ENCODE results near the gene EYS.
"Not testable (repeated sequence)": the region's sequence is repeated elsewhere in the genome, so short reads cannot be mapped to it uniquely, and the experiment has no call there.

EYS gene

GRCh38 chr6:64263778-64264177 is 1443.2 kb downstream of the EYS start:
- DNase-seq: no peak

- no peak for DNase-seq
These were observed 1447.7 kb downstream of the EYS start for GRCh38 chr6:64259372-64259771.

- no peak for DNase-seq
These were observed 1448.3 kb downstream of the EYS start for GRCh38 chr6:64258752-64259151.

GRCh38 chr6:64258302-64258701 is 1448.7 kb downstream of the EYS start:
- no peak for DNase-seq

- no peak for DNase-seq
These were observed 1449.4 kb downstream of the EYS start for GRCh38 chr6:64257586-64257985.

- no peak for DNase-seq
These were observed 1450.5 kb downstream of the EYS start for GRCh38 chr6:64256483-64256882.

- no peak for DNase-seq
These were observed 1452.0 kb downstream of the EYS start for GRCh38 chr6:64255000-64255399.

- no peak for DNase-seq
These were observed 1452.5 kb downstream of the EYS start for GRCh38 chr6:64254558-64254957.

GRCh38 chr6:64252256-64252655 is 1454.8 kb downstream of the EYS start:
- DNase-seq: no peak

GRCh38 chr6:64250126-64250525 is 1456.9 kb downstream of the EYS start:
- no peak for DNase-seq

- DNase-seq: no peak
These were observed 1457.9 kb downstream of the EYS start for GRCh38 chr6:64249115-64249514.

GRCh38 chr6:64243618-64244017 is 1463.4 kb downstream of the EYS start:
- no peak for DNase-seq

GRCh38 chr6:64238908-64239307 is 1468.1 kb downstream of the EYS start:
- DNase-seq: not testable (repeated sequence)

- no peak for DNase-seq
These were observed 1469.0 kb downstream of the EYS start for GRCh38 chr6:64238071-64238470.

- no peak for DNase-seq
These were observed 1473.3 kb downstream of the EYS start for GRCh38 chr6:64233746-64234145.

GRCh38 chr6:64231928-64232327 is 1475.1 kb downstream of the EYS start:
- no peak for DNase-seq

- no peak for DNase-seq
These were observed 1476.5 kb downstream of the EYS start for GRCh38 chr6:64230530-64230929.

GRCh38 chr6:64227863-64228262 is 1479.2 kb downstream of the EYS start:
- DNase-seq: no peak

GRCh38 chr6:64225503-64225902 is 1481.5 kb downstream of the EYS start:
- DNase-seq: no peak

- no peak for DNase-seq
These were observed 1482.2 kb downstream of the EYS start for GRCh38 chr6:64224819-64225218.

- DNase-seq: no peak
These were observed 1485.2 kb downstream of the EYS start for GRCh38 chr6:64221776-64222175.

GRCh38 chr6:64220801-64221200 is 1486.2 kb downstream of the EYS start:
- no peak for DNase-seq

GRCh38 chr6:64217721-64218620 is 1489.1 kb downstream of the EYS start:
- DNase-seq: no peak

GRCh38 chr6:64214373-64214772 is 1492.7 kb downstream of the EYS start:
- DNase-seq: no peak

GRCh38 chr6:64213697-64214096 is 1493.3 kb downstream of the EYS start:
- no peak for DNase-seq
